ENCODE measurements around the gene COQ10A. TPM values are rescaled to one million over a fixed set of nuclear protein-coding genes. Genes with fewer than 3 reads are reported as not detected.
A peak's percentile ranks its signal among the peaks of the same experiment; 100 is the strongest.

The COQ10A gene
- total and polyA plus RNA-seq, 10 of the 15 experiments (the other 5 are each of a cell fraction or from before 2014, with no cell fraction given) = 3.3 to 19.5 (median 6.9) TPM

DNA sequence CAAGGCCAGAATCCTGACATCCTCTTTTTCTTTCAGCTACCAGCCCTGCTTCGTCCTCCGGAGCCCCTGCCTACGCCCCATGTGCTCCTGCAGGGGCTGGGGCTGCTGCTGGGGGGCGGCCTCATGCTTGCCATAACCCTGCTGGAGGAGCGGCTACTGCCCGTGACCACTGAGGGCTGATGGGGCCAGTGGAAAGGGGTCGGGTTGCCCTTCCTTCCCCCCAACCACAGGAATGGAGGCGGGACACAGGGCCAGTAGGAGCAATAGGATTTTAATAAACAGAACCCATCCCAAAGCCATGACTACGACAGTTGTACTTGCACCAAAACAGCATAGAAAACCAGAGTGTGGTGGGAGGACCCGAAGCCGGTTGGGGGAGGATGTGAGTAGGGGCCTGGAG is 29.2 kb upstream of the COQ10A start (continued):
- no peak for TF ChIP-seq RBBP5 (conservative IDR thresholded peaks at IDR 0.05)
- no peak for TF ChIP-seq SREBF1 (IDR thresholded peaks at IDR 0.05; ENCODE audit: low read length)
- no peak for TF ChIP-seq EED (IDR thresholded peaks at IDR 0.05; ENCODE audit: low read depth)
- TF ChIP-seq, protein P1, sequence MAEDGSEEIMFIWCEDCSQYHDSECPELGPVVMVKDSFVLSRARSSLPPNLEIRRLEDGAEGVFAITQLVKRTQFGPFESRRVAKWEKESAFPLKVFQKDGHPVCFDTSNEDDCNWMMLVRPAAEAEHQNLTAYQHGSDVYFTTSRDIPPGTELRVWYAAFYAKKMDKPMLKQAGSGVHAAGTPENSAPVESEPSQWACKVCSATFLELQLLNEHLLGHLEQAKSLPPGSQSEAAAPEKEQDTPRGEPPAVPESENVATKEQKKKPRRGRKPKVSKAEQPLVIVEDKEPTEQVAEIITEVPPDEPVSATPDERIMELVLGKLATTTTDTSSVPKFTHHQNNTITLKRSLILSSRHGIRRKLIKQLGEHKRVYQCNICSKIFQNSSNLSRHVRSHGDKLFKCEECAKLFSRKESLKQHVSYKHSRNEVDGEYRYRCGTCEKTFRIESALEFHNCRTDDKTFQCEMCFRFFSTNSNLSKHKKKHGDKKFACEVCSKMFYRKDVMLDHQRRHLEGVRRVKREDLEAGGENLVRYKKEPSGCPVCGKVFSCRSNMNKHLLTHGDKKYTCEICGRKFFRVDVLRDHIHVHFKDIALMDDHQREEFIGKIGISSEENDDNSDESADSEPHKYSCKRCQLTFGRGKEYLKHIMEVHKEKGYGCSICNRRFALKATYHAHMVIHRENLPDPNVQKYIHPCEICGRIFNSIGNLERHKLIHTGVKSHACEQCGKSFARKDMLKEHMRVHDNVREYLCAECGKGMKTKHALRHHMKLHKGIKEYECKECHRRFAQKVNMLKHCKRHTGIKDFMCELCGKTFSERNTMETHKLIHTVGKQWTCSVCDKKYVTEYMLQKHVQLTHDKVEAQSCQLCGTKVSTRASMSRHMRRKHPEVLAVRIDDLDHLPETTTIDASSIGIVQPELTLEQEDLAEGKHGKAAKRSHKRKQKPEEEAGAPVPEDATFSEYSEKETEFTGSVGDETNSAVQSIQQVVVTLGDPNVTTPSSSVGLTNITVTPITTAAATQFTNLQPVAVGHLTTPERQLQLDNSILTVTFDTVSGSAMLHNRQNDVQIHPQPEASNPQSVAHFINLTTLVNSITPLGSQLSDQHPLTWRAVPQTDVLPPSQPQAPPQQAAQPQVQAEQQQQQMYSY (CRISPR knock-in tag; IDR thresholded peaks at IDR 0.05) = no peak
- no peak for TF ChIP-seq TCF3 (IDR thresholded peaks at IDR 0.05; ENCODE audit: borderline replicate concordance, insufficient read depth, low read depth, low read length)

DNA sequence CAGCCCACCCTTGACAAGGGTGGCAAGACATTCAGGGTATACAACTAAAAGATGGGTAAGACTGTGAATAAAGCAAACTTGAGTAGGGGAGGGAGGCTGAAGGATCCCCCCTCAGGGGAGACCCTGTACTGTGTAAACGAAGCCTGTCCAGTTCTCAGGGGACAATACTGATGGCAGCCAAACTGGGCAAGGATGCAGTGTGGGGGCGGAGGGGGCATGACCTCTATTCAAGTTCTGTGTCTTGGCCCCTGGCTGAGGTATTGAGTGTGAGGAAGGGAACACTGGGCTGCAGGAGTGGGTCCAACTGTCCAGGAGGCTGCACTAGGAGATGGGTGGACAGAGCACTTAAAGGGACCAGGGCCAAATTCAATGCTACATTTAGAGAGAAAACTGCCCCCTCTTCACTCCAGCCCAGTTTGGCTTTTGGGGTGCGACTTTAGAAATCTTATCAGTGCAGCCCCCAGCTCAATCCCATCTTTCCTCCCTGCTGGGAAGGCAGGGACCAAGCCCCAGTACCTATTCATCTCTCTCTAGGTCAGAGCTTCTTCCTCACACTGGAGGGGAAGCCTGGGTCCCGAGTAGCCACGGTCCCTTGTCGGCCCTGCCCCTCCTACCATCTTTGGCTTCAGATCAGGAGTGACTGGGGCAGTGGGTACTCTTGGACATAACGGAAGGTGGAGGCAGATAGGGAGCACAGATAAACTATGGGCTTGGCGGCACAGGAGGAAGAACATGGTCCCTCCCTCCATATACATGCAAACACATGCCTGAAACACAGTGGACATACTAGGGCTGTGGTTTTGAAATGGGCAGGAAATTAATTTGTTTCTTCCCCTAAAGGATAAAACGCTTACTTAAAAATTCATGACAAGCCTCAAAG is 25.1 kb upstream of the COQ10A start:
- Histone ChIP-seq H3K79me2 (ENCODE audit: control insufficient read depth, insufficient read depth, low read length) (no peaks in the 10 kb centered on the region), H3K36me3 (ENCODE audit: control insufficient read depth in 2 of 2, insufficient read depth in 2 of 2, low read length in 1 of 2) (peaks cover 12 to 18% of the 10 kb centered on the region in 2 experiments), H3K9ac (ENCODE audit: control insufficient read depth, insufficient read depth, low read length) (no peak overlapping the region), H3K4me1 (ENCODE audit: control insufficient read depth, insufficient read depth, low read length) (no peaks in the 10 kb centered on the region), H3K9me3 (replicated peaks; ENCODE audit: control insufficient read depth, insufficient read depth, low read length) (no peaks in the 10 kb centered on the region), H3K27me3 (replicated peaks in 1 of 2; ENCODE audit: control insufficient read depth in 2 of 2, insufficient read depth in 2 of 2, low read length in 1 of 2) (no peaks in the 10 kb centered on the region), H3K4me3 (no peak overlapping the region), H3K27ac (ENCODE audit: control insufficient read depth, insufficient read depth) (no peak overlapping the region), H4K20me1 (ENCODE audit: control insufficient read depth, insufficient read depth) (no peaks in the 10 kb centered on the region; the same call in 1 of the 2 replicates), H3K4me2 (ENCODE audit: control insufficient read depth, insufficient read depth) (no peak overlapping the region), H2AFZ (ENCODE audit: control insufficient read depth, low read depth, low read length) (no peak overlapping the region)
- DNase-seq (ENCODE audit: low read depth, low spot score) (no peak), ATAC-seq (no peak), FAIRE-seq (no peak)
- BruUV-seq (replicated peaks) = TSS peak; percentile 43
- 54% methylated on average over 9 of the region's 9 CpGs for WGBS (ENCODE audit: insufficient coverage, insufficient replicate concordance, low lambda C conversion rate, missing lambda C conversion rate)
- ChIA-PET POLR2A (no interaction called here), SMC1A (ENCODE audit: uncharacterized antibody, unreplicated experiment) (no interaction called here), CTCF (no interaction called here), RAD21 (ENCODE audit: unreplicated experiment) (no interaction called here)
- TF ChIP-seq HDGF (IDR thresholded peaks at IDR 0.05) = no peak
- TF ChIP-seq CBX3 (IDR thresholded peaks at IDR 0.05; ENCODE audit: borderline replicate concordance, low read depth) = no peak
- in situ Hi-C loops (cut with MboI) (no loop called here), intact Hi-C loops (cut with micrococcal nuclease; ENCODE audit: unreplicated experiment) (no loop called here)
